ENCODE results near the gene REPS2.

- TF ChIP-seq CTCF (IDR thresholded peaks at IDR 0.05; ENCODE audit: insufficient read depth, low read depth, low read length) (no peak), EZH2 (IDR thresholded peaks at IDR 0.05; ENCODE audit: insufficient read depth, low read length) (no peak)
These were observed 67.8 kb downstream of the REPS2 start for GRCh38 chrX:17014216-17014615.

Measured in astrocyte (in vitro differentiated cells and primary cell).